ENCODE data around the gene OR2A25. TPM values are rescaled to one million over a fixed set of nuclear protein-coding genes. Genes with fewer than 3 reads are reported as not detected.

Gene OR2A25
- total RNA-seq, 4 donors from 2014 or later: not detected

DNA sequence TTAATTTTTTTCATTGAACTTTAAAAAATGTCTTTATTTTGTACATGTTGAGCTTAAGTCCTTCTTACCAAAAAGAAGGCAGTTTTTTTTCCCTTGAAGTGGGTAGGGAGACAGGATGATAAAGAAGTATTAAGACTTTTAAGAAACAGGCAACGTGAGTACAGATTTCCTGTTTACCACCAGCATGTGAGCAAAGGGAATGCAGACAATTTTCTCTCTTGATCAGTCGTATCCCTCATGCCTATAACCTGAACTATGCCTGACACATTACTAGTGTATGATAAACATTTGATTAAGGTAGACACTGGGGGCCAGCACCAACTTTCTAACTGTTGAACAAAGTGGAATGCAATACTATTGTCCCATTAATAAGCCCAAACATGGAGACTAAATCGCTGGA is 31.0 kb downstream of the OR2A25 start:
- TF ChIP-seq CTCF (IDR thresholded peaks at IDR 0.05) (no peak), POLR2A (IDR thresholded peaks at IDR 0.05) (no peak)
- Histone ChIP-seq H3K36me3 (no peaks in the 10 kb centered on the region), H3K4me1 (no peaks in the 10 kb centered on the region), H3K9me3 (no peaks in the 10 kb centered on the region), H3K27me3 (no peaks in the 10 kb centered on the region), H3K4me3 (no peak overlapping the region), H3K27ac (no peak overlapping the region)
- DNase-seq: no peak

DNA sequence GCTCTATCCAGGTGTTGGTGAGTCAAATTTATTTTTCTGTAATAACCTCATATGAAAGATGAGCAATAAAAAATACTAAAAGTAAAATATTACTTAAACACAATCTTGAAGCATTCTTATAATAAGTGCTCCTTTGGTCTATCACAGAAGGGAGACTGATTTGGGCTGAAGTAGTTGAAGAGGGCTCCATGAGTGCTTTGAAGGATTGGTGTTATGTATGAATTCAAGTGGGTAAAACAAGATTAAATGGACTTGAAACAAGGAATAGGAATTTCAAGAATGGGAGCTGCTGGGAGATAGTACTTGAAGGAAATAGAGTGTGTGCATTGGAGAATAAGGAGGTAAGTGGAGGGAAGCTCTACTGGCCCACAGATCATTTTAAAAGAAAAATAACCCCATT is 32.4 kb downstream of the OR2A25 start:
- no peaks in the 10 kb centered on the region for H3K27me3 ChIP-seq

DNA sequence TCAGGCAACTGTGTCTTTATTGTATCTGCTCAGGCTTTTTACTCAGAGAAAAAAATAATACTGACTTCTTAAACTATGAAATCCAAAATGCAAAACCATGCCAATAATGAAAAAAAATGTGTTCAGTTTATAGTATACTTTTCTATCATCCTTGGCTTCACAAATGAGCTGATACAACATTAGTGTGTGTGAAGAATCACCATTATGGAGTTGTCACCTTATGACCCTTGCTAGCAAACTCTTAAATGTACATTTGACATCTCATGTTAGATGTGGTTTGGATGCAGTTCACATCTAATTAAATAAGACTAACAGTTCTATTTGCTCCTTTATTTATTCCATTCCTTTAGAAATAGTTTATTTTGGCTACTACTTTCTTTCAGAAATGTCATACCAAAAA is 35.6 kb downstream of the OR2A25 start:
- no peaks in the 10 kb centered on the region for H3K27me3 ChIP-seq
- no peak for DNase-seq
- H3K27ac ChIP-seq: no peak overlapping the region
- no peaks in the 10 kb centered on the region for H3K9me3 ChIP-seq
- no peak for TF ChIP-seq CTCF (IDR thresholded peaks at IDR 0.05)
- no peak for TF ChIP-seq POLR2A (IDR thresholded peaks at IDR 0.05)
- no peak overlapping the region for H3K4me3 ChIP-seq
- H3K4me1 ChIP-seq: no peaks in the 10 kb centered on the region
- H3K36me3 ChIP-seq: no peaks in the 10 kb centered on the region

More for the DNA sequence above, 32.4 kb downstream of the OR2A25 start:
- H3K4me1 ChIP-seq: no peaks in the 10 kb centered on the region
- no peak overlapping the region for H3K4me3 ChIP-seq
- no peaks in the 10 kb centered on the region for H3K36me3 ChIP-seq
- TF ChIP-seq CTCF (IDR thresholded peaks at IDR 0.05): no peak
- TF ChIP-seq POLR2A (IDR thresholded peaks at IDR 0.05): no peak
- no peak overlapping the region for H3K27ac ChIP-seq
- no peak for DNase-seq
- no peaks in the 10 kb centered on the region for H3K9me3 ChIP-seq

DNA sequence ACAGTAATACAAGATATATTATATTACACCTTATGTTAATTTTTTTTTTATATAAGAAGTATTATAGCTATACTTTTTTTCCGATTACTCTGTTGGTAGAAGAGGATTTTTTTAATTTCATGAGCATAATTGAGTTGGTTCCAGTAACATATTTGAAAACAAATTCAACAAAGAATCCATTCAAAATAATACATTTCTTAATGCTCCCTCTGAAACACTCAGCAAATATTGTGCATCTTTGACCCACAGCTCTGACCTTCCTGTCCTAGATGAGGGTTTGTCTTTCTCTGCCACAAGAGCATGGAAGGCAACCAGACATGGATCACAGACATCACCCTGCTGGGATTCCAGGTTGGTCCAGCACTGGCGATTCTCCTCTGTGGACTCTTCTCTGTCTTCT is 39.7 kb downstream of the OR2A25 start, which contains the start of gene OR2A2:
Gene OR2A2, plus strand, starts transcription at position 301 of the 400 bp plus-strand sequence. Its CDS starts 0 bp downstream, at position 301.
- H3K27ac ChIP-seq: no peak within 1 kb of the TSS
- H3K9me3 ChIP-seq: no peaks in the 10 kb centered on the region
- no peaks in the 10 kb centered on the region for H3K27me3 ChIP-seq
- no peaks in the 10 kb centered on the region for H3K4me1 ChIP-seq
- H3K4me3 ChIP-seq: no peak within 1 kb of the TSS
- no peaks in the 10 kb centered on the region for H3K36me3 ChIP-seq
- no peak for TF ChIP-seq CTCF (IDR thresholded peaks at IDR 0.05)
- no peak for TF ChIP-seq POLR2A (IDR thresholded peaks at IDR 0.05)
- no peak for DNase-seq

DNA sequence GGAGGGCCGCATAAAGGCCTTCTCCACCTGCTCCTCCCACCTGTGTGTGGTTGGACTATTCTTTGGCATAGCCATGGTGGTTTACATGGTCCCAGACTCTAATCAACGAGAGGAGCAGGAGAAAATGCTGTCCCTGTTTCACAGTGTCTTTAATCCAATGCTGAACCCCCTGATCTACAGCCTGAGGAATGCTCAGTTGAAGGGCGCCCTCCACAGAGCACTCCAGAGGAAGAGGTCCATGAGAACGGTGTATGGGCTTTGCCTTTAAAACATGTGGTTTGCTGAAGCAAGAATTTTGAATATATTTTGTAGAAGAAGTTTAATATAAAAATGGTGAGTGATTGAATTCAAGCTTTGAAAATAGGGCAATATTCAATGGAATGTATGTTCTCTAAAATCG is 40.7 kb downstream of the OR2A25 start:
- TF ChIP-seq POLR2A (IDR thresholded peaks at IDR 0.05) (no peak), CTCF (IDR thresholded peaks at IDR 0.05) (no peak)
- no peaks in the 10 kb centered on the region for H3K27me3 ChIP-seq
- no peak overlapping the region for H3K4me3 ChIP-seq
- H3K36me3 ChIP-seq: no peaks in the 10 kb centered on the region
- DNase-seq: no peak
- no peaks in the 10 kb centered on the region for H3K4me1 ChIP-seq
- no peak overlapping the region for H3K27ac ChIP-seq
- no peaks in the 10 kb centered on the region for H3K9me3 ChIP-seq

DNA sequence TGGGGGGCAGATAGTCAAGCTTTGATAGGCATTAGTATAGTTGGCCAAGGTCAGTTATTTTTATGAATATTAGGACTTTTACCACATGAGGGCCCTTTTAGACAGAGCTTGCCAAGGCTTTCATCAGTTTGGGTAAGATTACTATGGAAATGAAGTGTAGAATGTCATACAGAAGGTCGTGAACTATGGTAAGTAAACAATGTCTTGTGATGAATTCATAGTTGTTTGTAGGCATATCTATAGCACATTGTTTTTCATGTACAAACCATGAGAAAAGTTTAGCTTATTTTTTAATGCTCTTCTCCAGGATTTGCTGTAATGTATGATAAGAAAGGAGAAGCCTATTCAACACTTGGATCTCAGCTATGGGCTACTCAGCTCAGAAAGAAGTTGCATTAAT is 44.0 kb downstream of the OR2A25 start:
- DNase-seq: no peak
- H3K4me3 ChIP-seq: no peak overlapping the region
- H3K36me3 ChIP-seq: no peaks in the 10 kb centered on the region
- no peaks in the 10 kb centered on the region for H3K4me1 ChIP-seq
- H3K27ac ChIP-seq: no peak overlapping the region
- H3K9me3 ChIP-seq: no peaks in the 10 kb centered on the region
- TF ChIP-seq CTCF (IDR thresholded peaks at IDR 0.05): no peak
- TF ChIP-seq POLR2A (IDR thresholded peaks at IDR 0.05): no peak
- no peaks in the 10 kb centered on the region for H3K27me3 ChIP-seq

Measured in Peyer's patch (tissue), 4 donors.